ENCODE measurements around the gene ZBTB16. TPM values are rescaled to one million over a fixed set of nuclear protein-coding genes. Genes with fewer than 3 reads are reported as not detected.

ZBTB16 gene
- total RNA-seq, 3 donors from 2014 or later (not counting 1 experiment from before 2014, with no cell fraction given), result 104 to 224 (median 156) TPM

DNA sequence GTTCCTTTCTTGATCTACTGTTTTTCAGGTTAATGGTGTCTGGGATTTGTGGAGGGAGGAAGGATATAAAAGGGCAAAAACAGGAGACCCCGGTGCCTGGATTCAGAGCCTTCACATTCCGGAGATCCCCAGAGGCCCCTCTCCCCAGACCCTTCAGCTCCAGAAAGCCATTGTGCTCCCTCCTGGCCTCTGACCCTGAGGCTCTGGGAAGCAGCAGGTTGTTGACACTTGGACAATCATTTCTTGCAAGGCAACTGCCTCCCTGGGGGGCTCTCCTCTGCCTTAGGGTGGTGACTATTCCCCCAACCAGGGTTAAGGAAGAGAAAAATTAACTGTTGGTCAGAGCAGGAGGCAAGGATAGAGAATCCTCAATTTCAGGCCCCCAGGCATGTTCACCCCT is 149.8 kb downstream of the ZBTB16 start:
- Mint-ChIP-seq H3K27me3 (ENCODE audit: low read depth in 2 of 2) (no peaks in the 10 kb centered on the region), H3K4me3 (no peak overlapping the region), H3K9me3 (no peaks in the 10 kb centered on the region), H3K4me1 (peaks cover 71 to 77% of the 10 kb centered on the region in 2 donors), H3K36me3 (no peaks in the 10 kb centered on the region), H3K27ac (peak overlapping the region; percentile 55 to 80)
- Histone ChIP-seq H3K4me3 (ENCODE audit: low read length) (no peak overlapping the region), H3K9me3 (ENCODE audit: control insufficient read depth, insufficient read depth, low read length) (no peaks in the 10 kb centered on the region), H3K27ac (ENCODE audit: low read length) (no peak overlapping the region), H3K27me3 (ENCODE audit: control insufficient read depth, insufficient read depth, low read length) (no peaks in the 10 kb centered on the region), H3K36me3 (ENCODE audit: control insufficient read depth, insufficient read depth, low read length) (no peaks in the 10 kb centered on the region), H3K4me1 (ENCODE audit: control insufficient read depth, insufficient read depth, low read length) (peaks cover 25% of the 10 kb centered on the region)
- TF ChIP-seq, protein P1, sequence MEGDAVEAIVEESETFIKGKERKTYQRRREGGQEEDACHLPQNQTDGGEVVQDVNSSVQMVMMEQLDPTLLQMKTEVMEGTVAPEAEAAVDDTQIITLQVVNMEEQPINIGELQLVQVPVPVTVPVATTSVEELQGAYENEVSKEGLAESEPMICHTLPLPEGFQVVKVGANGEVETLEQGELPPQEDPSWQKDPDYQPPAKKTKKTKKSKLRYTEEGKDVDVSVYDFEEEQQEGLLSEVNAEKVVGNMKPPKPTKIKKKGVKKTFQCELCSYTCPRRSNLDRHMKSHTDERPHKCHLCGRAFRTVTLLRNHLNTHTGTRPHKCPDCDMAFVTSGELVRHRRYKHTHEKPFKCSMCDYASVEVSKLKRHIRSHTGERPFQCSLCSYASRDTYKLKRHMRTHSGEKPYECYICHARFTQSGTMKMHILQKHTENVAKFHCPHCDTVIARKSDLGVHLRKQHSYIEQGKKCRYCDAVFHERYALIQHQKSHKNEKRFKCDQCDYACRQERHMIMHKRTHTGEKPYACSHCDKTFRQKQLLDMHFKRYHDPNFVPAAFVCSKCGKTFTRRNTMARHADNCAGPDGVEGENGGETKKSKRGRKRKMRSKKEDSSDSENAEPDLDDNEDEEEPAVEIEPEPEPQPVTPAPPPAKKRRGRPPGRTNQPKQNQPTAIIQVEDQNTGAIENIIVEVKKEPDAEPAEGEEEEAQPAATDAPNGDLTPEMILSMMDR (IDR thresholded peaks at IDR 0.05), result no peak
- ATAC-seq, result no peak
- 100% methylated on average over 2 of the region's 2 CpGs for WGBS (ENCODE audit: insufficient coverage)
- DNase-seq, result no peak
- intact Hi-C loops (cut with micrococcal nuclease), result no loop called here

DNA sequence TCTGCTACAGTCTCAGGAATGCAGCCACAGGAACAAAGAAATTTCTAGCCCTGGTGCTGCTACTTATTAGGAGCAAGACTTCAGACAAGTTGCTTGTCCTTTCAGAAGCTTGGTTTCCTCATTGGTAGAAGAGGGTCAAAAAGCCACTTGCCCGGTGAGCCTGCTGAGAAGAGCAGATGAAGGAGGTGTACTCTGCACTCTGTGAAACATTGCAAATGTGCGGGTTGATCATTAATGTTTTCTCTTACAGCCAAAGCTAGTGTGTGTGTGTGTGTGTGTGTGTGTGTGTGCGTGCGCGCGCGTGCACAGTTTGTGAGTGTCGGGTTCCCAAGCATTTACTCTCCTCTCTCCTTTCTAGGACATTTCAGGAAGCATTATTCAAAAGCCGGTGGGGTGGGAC is 150.4 kb downstream of the ZBTB16 start:
- intact Hi-C loops (cut with micrococcal nuclease), result no loop called here
- 94% methylated on average over 3 of the region's 9 CpGs for WGBS (ENCODE audit: insufficient coverage)
- H3K36me3 Mint-ChIP-seq, result no peaks in the 10 kb centered on the region
- Histone ChIP-seq H3K36me3 (ENCODE audit: control insufficient read depth, insufficient read depth, low read length) (no peaks in the 10 kb centered on the region), H3K4me3 (ENCODE audit: low read length) (no peak overlapping the region), H3K4me1 (ENCODE audit: control insufficient read depth, insufficient read depth, low read length) (peaks cover 25% of the 10 kb centered on the region), H3K27ac (ENCODE audit: low read length) (no peak overlapping the region), H3K9me3 (ENCODE audit: control insufficient read depth, insufficient read depth, low read length) (no peaks in the 10 kb centered on the region), H3K27me3 (ENCODE audit: control insufficient read depth, insufficient read depth, low read length) (no peaks in the 10 kb centered on the region)
- H3K4me1 Mint-ChIP-seq, result peaks cover 77% of the 10 kb centered on the region in 2 donors
- peak overlapping the region; percentile 55 to 80 for H3K27ac Mint-ChIP-seq
- no peaks in the 10 kb centered on the region for H3K9me3 Mint-ChIP-seq
- TF ChIP-seq, protein P1 (IDR thresholded peaks at IDR 0.05), result no peak
- ATAC-seq (no peak), DNase-seq (no peak)
- H3K27me3 Mint-ChIP-seq (ENCODE audit: low read depth in 2 of 2), result no peaks in the 10 kb centered on the region
- peak overlapping the region; percentile 31 for H3K4me3 Mint-ChIP-seq

DNA sequence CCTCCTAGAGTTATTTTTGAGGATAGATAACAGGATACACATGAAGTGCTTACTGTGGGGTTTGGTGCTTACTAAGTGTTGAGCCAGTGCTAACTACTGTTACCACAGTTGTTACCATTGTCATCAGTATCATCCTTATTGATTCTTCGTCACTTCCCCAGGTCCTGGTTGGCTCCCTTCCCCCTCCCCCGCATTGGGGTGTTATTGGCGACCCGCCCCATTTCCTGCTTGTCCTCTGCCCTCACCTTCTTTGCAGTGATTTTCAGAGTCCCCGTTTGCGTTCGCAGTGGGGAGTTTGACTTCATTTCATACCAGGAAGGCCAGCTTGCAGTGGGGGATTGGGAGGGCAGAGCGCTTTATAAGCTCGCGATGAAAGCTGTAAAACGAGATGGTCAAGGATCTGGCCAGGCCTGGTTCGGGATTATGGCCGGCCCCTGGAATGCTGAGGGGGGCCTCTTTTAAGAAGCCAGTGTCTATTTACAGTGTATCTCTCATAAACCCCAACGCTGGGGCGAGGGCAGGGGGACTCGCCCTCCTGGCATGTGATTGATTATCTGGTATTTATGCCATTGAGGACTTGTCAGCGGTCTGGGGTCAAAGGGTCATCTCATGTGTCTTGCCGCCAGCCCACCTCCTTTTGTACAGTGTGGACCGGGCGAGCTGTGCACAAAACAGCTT is 152.1 kb downstream of the ZBTB16 start:
- Histone ChIP-seq H3K27ac (ENCODE audit: low read length) (no peak overlapping the region), H3K27me3 (ENCODE audit: control insufficient read depth, insufficient read depth, low read length) (no peaks in the 10 kb centered on the region), H3K4me3 (ENCODE audit: low read length) (no peak overlapping the region), H3K4me1 (ENCODE audit: control insufficient read depth, insufficient read depth, low read length) (peaks cover 42% of the 10 kb centered on the region), H3K36me3 (ENCODE audit: control insufficient read depth, insufficient read depth, low read length) (no peaks in the 10 kb centered on the region), H3K9me3 (ENCODE audit: control insufficient read depth, insufficient read depth, low read length) (no peaks in the 10 kb centered on the region)
- DNase-seq (no peak), ATAC-seq (peak in 1 of 3 donors; percentile 32)
- WGBS (ENCODE audit: insufficient coverage), result 85% methylated on average over 20 of the region's 20 CpGs
- intact Hi-C loops (cut with micrococcal nuclease), result no loop called here
- Mint-ChIP-seq H3K27ac (peak overlapping the region; percentile 55 to 80), H3K36me3 (no peaks in the 10 kb centered on the region), H3K4me1 (peaks cover 90% of the 10 kb centered on the region in 2 donors), H3K9me3 (no peaks in the 10 kb centered on the region), H3K4me3 (no peak overlapping the region), H3K27me3 (ENCODE audit: low read depth in 2 of 2) (no peaks in the 10 kb centered on the region)
- TF ChIP-seq, protein P1 (IDR thresholded peaks at IDR 0.05), result no peak

- ATAC-seq (no peak), DNase-seq (no peak)
- H3K36me3 Mint-ChIP-seq, result no peaks in the 10 kb centered on the region
- Histone ChIP-seq H3K4me1 (ENCODE audit: control insufficient read depth, insufficient read depth, low read length) (peaks cover 50% of the 10 kb centered on the region), H3K27me3 (ENCODE audit: control insufficient read depth, insufficient read depth, low read length) (no peaks in the 10 kb centered on the region), H3K27ac (ENCODE audit: low read length) (no peak overlapping the region), H3K4me3 (ENCODE audit: low read length) (no peak overlapping the region), H3K36me3 (ENCODE audit: control insufficient read depth, insufficient read depth, low read length) (no peaks in the 10 kb centered on the region), H3K9me3 (ENCODE audit: control insufficient read depth, insufficient read depth, low read length) (no peaks in the 10 kb centered on the region)
- peak overlapping the region; percentile 84 for H3K4me3 Mint-ChIP-seq
- H3K27me3 Mint-ChIP-seq (ENCODE audit: low read depth in 2 of 2), result no peaks in the 10 kb centered on the region
- intact Hi-C loops (cut with micrococcal nuclease), result no loop called here
- TF ChIP-seq, protein P1 (IDR thresholded peaks at IDR 0.05), result no peak
- peaks cover 87 to 92% of the 10 kb centered on the region in 2 donors for H3K4me1 Mint-ChIP-seq
- 40% methylated on average over 1 of the region's 2 CpGs for WGBS (ENCODE audit: insufficient coverage)
- H3K9me3 Mint-ChIP-seq, result no peaks in the 10 kb centered on the region
- peak overlapping the region; percentile 55 to 80 for H3K27ac Mint-ChIP-seq
Observed at GRCh38 chr11:114213622-114214021, 154.1 kb downstream of the ZBTB16 start.

All from natural killer cell (primary cell).